A549 (cell line): ENCODE results near the gene GLB1L3. TPM values are rescaled to one million over a fixed set of nuclear protein-coding genes. Genes with fewer than 3 reads are reported as not detected.
A peak's percentile ranks its signal among the peaks of the same experiment; 100 is the strongest.

ENCODE experiments used
- ATAC-seq, 2 experiments: fragments of 200-7000 bp in 1 of 2; fragments of >200 bp in 1 of 2; cut with Nextera tagmentation in 1 of 2; cut with Tn5 transposase in 1 of 2; 3 replicates each; pipeline versions ENCODE4 v1.8.0 to v1.9.1; 2018 to 2020; ENCODE audit warnings: mild to moderate bottlenecking in 1 of 2, moderate library complexity in 1 of 2
- CTCF ChIA-PET: fragments of 300-600 bp; sonication (Branson Sonifier 250); formaldehyde crosslinking; extraction: SDS; loops from one replicate; lab custom pipeline; 2021; ENCODE audit warnings: antibody characterized with exemption, inconsistent platforms; lab: Yijun Ruan, JAX
- POLR2A ChIA-PET: fragments of 350-600 bp; formaldehyde crosslinking; extraction: SDS; loops from one replicate; lab custom pipeline; 2021; ENCODE audit warnings: antibody characterized with exemption, inconsistent platforms; lab: Yijun Ruan, JAX
- DNase-seq, 2 experiments: peaks; one replicate each; pipeline versions ENCODE4 v3.0.0 to v3.0.0-alpha.2; 2011 to 2016; ENCODE audit warnings: low read depth in 1 of 2, low spot score in 1 of 2
- FAIRE-seq: peaks from 2 replicates; lab custom pipeline; 2011; peaks lifted over from hg19 to GRCh38; lab: Jason Lieb, UNC
- H3K27ac ChIP-seq, 2 experiments: fragments of >200 bp; sonication (Bioruptor Twin); formaldehyde crosslinking; 3 replicates each; pipeline ENCODE4 v1.5.1; 2016 to 2017
- H3K4me1 ChIP-seq: fragments of >200 bp; sonication (Bioruptor Twin); formaldehyde crosslinking; 3 replicates; pipeline ENCODE4 v1.6.1; 2016
- H3K4me2 ChIP-seq: fragments of >200 bp; sonication (Bioruptor Twin); formaldehyde crosslinking; 3 replicates; pipeline ENCODE4 v1.6.1; 2016
- H3K4me3 ChIP-seq: fragments of >200 bp; sonication (Bioruptor Twin); formaldehyde crosslinking; 3 replicates; pipeline ENCODE4 v1.5.1; 2016
- H3K9me3 ChIP-seq: fragments of >200 bp; sonication (Bioruptor Twin); formaldehyde crosslinking; 3 replicates; pipeline ENCODE4 v1.6.1; 2016
- CBX2 ChIP-seq: fragments of 200-600 bp; sonication (generic); IDR thresholded peaks from 2 replicates; pipeline ENCODE4 v1.6.1; 2016; ENCODE audit warnings: low read depth, mild to moderate bottlenecking, borderline replicate concordance
- CBX8 ChIP-seq: fragments of 200-600 bp; sonication (generic); IDR thresholded peaks from 2 replicates; pipeline ENCODE4 v1.6.1; 2016
- CEBPB ChIP-seq, 2 experiments: fragments of >200 bp in 1 of 2; sonication (Bioruptor Twin) in 1 of 2; formaldehyde crosslinking in 1 of 2; IDR thresholded peaks; 2 replicates each; pipeline ENCODE4 v1.6.1; 2012 to 2016
- EHF ChIP-seq: fragments of 250-450 bp; sonication (Bioruptor Pico); IDR thresholded peaks from 2 replicates; pipeline ENCODE4 v1.5.0; 2020; ENCODE audit warnings: mild to moderate bottlenecking
- EP300 ChIP-seq, 2 experiments: fragments of >200 bp; sonication (Bioruptor Twin); formaldehyde crosslinking; IDR thresholded peaks; 2 replicates in 1 of 2; 3 replicates in 1 of 2; pipeline ENCODE4 v1.6.1; 2016 to 2017
- ESRRA ChIP-seq: fragments of 150-350 bp; IDR thresholded peaks from 2 replicates; pipeline ENCODE4 v1.6.1; 2014; ENCODE audit warnings: mild to moderate bottlenecking, low read length, borderline replicate concordance
- HEYL ChIP-seq: fragments of 250-450 bp; sonication (Bioruptor Pico); IDR thresholded peaks from 2 replicates; pipeline ENCODE4 v1.8.0; 2021; ENCODE audit warnings: mild to moderate bottlenecking, moderate library complexity
- HMGXB4 ChIP-seq: fragments of 250-450 bp; sonication (Bioruptor Pico); IDR thresholded peaks from 2 replicates; pipeline ENCODE4 v1.5.0; 2021; ENCODE audit warnings: mild to moderate bottlenecking, moderate library complexity, borderline replicate concordance
- HOXA7 ChIP-seq: fragments of 250-450 bp; sonication (Bioruptor Pico); IDR thresholded peaks from 2 replicates; pipeline ENCODE4 v1.5.0; 2020; ENCODE audit warnings: mild to moderate bottlenecking, moderate library complexity
- JUNB ChIP-seq: fragments of >200 bp; sonication (Bioruptor Twin); formaldehyde crosslinking; IDR thresholded peaks from 2 replicates; pipeline ENCODE4 v1.6.1; 2016
- KDM5A ChIP-seq: fragments of 200-600 bp; sonication (generic); IDR thresholded peaks from 2 replicates; pipeline ENCODE4 v1.6.1; 2016; ENCODE audit warnings: antibody characterized with exemption, mild to moderate bottlenecking
- MAX ChIP-seq: IDR thresholded peaks from 2 replicates; pipeline ENCODE4 v1.6.1; 2012
- MYC ChIP-seq: IDR thresholded peaks from 2 replicates; pipeline ENCODE4 v1.6.1; 2012; ENCODE audit warnings: mild to moderate bottlenecking, inconsistent platforms, low read length, improper control_type of control experiment, borderline replicate concordance
- NPAS2 ChIP-seq: fragments of 250-450 bp; sonication (Bioruptor Pico); IDR thresholded peaks from 2 replicates; pipeline ENCODE4 v1.8.0; 2022; ENCODE audit warnings: mild to moderate bottlenecking, moderate library complexity, borderline replicate concordance
- PHF8 ChIP-seq: fragments of 200-600 bp; sonication (generic); IDR thresholded peaks from 2 replicates; pipeline ENCODE4 v1.6.1; 2016; ENCODE audit warnings: low read depth, mild to moderate bottlenecking, antibody characterized with exemption, moderate library complexity, borderline replicate concordance
- POLR2A ChIP-seq: IDR thresholded peaks from 2 replicates; pipeline ENCODE4 v1.6.1; 2012; ENCODE audit warnings: mild to moderate bottlenecking, low read length
- RCOR1 ChIP-seq: fragments of 150-350 bp; IDR thresholded peaks from 2 replicates; pipeline ENCODE4 v1.6.1; 2014; ENCODE audit warnings: antibody characterized with exemption, low read length, low read depth
- REST ChIP-seq: fragments of 200-600 bp; sonication (generic); IDR thresholded peaks from 2 replicates; pipeline ENCODE4 v1.6.1; 2016; ENCODE audit warnings: antibody characterized with exemption, mild to moderate bottlenecking, moderate library complexity
- RFX5 ChIP-seq: fragments of 450-650 bp; IDR thresholded peaks from 2 replicates; pipeline ENCODE4 v1.7.1; 2014; ENCODE audit warnings: antibody characterized with exemption, mild to moderate bottlenecking, moderate library complexity
- RNF2 ChIP-seq: fragments of 200-600 bp; sonication (generic); IDR thresholded peaks from 2 replicates; pipeline ENCODE4 v1.6.1; 2016; ENCODE audit warnings: low read depth, mild to moderate bottlenecking, antibody characterized with exemption, moderate library complexity, borderline replicate concordance
- WGBS: methylation state at CpG from one replicate; pipeline ENCODE4 v1.1.6; 2017; ENCODE audit errors: missing lambda C conversion rate; 5-methylcytosine and 5-hydroxymethylcytosine counted together
- polyA plus RNA-seq, 4 experiments: library from polyadenylated mRNA; depleted of rRNA in 3 of 4; stranded (reverse); fragments of >200 nt; fragmentation: RNase III in 1 of 4; extraction: RNeasy Plus Mini Kit Qiagen cat#74134 plus additional on column Dnase treatment in 1 of 4; gene quantifications; 2 replicates in 3 of 4; 3 replicates in 1 of 4; pipeline ENCODE4 v1.2.3, GENCODE V29; 2011 to 2017

GLB1L3 gene
- polyA plus RNA-seq, 2 of the 4 experiments (the other 2 are of a cell fraction), result not detected

- CTCF ChIA-PET, result no interaction called here
- WGBS, result 91% methylated on average over 3 of the region's 3 CpGs
- ATAC-seq, result no peak
- TF ChIP-seq EP300 (IDR thresholded peaks at IDR 0.05), result no peak
- no peak for TF ChIP-seq RCOR1
- no peak for TF ChIP-seq HOXA7 (CRISPR knock-in tag)
- no peak for TF ChIP-seq RFX5
- no peak for TF ChIP-seq CBX2
- TF ChIP-seq REST, result no peak
- TF ChIP-seq JUNB, result no peak
- TF ChIP-seq RNF2, result no peak
- no peak for TF ChIP-seq PHF8
- no peak for TF ChIP-seq EHF
- no peak for TF ChIP-seq CBX8
- TF ChIP-seq HEYL (CRISPR knock-in tag), result no peak
- no peak for TF ChIP-seq POLR2A
- TF ChIP-seq MYC, result no peak
- no peak for TF ChIP-seq NPAS2 (CRISPR knock-in tag)
- no peak for TF ChIP-seq CEBPB (IDR thresholded peaks at IDR 0.05)
- TF ChIP-seq KDM5A, result no peak
- H3K9me3 ChIP-seq, result no peaks in the 10 kb centered on the region
- DNase-seq, result no peak
- no peak overlapping the region for H3K4me3 ChIP-seq
- no peak overlapping the region for H3K4me2 ChIP-seq
- H3K27ac ChIP-seq, result no peak overlapping the region
- POLR2A ChIA-PET, result no interaction called here
- no peak for FAIRE-seq
- H3K4me1 ChIP-seq, result no peaks in the 10 kb centered on the region
These were observed 40.8 kb upstream of the GLB1L3 start for GRCh38 chr11:134235399-134235798.

- DNase-seq, result no peak
- no peak for TF ChIP-seq ESRRA
- no peak for TF ChIP-seq HMGXB4
- no peak for TF ChIP-seq MAX
- TF ChIP-seq CEBPB (IDR thresholded peaks at IDR 0.05), result peak in 1 of 2 experiments; percentile 15; a peak in 1 of 4 replicates
- no peak for TF ChIP-seq EP300 (IDR thresholded peaks at IDR 0.05)
- TF ChIP-seq, all 56 proteins: peak for 1
- Histone ChIP-seq H3K27ac (no peak overlapping the region), H3K4me3 (no peak overlapping the region), H3K4me2 (no peak overlapping the region), H3K9me3 (no peaks in the 10 kb centered on the region), H3K4me1 (no peaks in the 10 kb centered on the region)
- ChIA-PET POLR2A (no interaction called here), CTCF (no interaction called here)
- WGBS, result 91% methylated on average over 7 of the region's 7 CpGs
- no peak for FAIRE-seq
- no peak for ATAC-seq
These were observed 39.2 kb upstream of the GLB1L3 start for GRCh38 chr11:134236834-134237556.
